Adrenal gland (tissue), 12 donors: Measurements from ENCODE around the gene CLDN11. TPM values are rescaled to one million over a fixed set of nuclear protein-coding genes. Genes with fewer than 3 reads are reported as not detected.

Experiments used
- DNase-seq, 7 donors: peaks; one replicate each; pipeline ENCODE4 v3.0.0-alpha.2; 2019 to 2020
- H3K27ac ChIP-seq, 5 donors: fragments of 200-600 bp; sonication (generic) in 4 of 5; 1 replicate in 3 of 5; 2 replicates in 2 of 5; pipeline versions ENCODE4 v1.5.1 to v1.8.0; 2016 to 2020; ENCODE audit warnings: mild to moderate bottlenecking in 1 of 5
- H3K27me3 ChIP-seq: fragments of 200-600 bp; 2 replicates; pipeline ENCODE4 v1.8.0; 2021
- H3K36me3 ChIP-seq, 2 donors: fragments of 200-600 bp; replicated peaks in 1 of 2; 1 replicate in 1 of 2; 2 replicates in 1 of 2; pipeline versions ENCODE4 v1.5.1 to v1.8.0; 2018 to 2022
- H3K4me1 ChIP-seq, 2 donors: fragments of 200-600 bp; replicated peaks in 1 of 2; 1 replicate in 1 of 2; 2 replicates in 1 of 2; pipeline versions ENCODE4 v1.5.1 to v1.8.0; 2018 to 2021
- H3K4me3 ChIP-seq, 4 donors: fragments of 200-600 bp; sonication (generic) in 3 of 4; one replicate each; pipeline ENCODE4 v1.5.1; 2016 to 2018
- H3K9me3 ChIP-seq, 3 donors: fragments of 200-600 bp; sonication (generic) in 1 of 3; replicated peaks in 1 of 3; 1 replicate in 2 of 3; 2 replicates in 1 of 3; pipeline versions ENCODE4 v1.5.1 to v1.8.0; 2016 to 2021
- CTCF ChIP-seq, 6 experiments: fragments of 450-650 bp in 4 of 6; fragments of 200-600 bp in 2 of 6; sonication (generic) in 1 of 6; IDR thresholded peaks; 1 replicate in 5 of 6; 2 replicates in 1 of 6; pipeline versions ENCODE4 v1.5.1 to v1.8.0; 2016 to 2021; ENCODE audit warnings: antibody characterized with exemption in 6 of 6, mild to moderate bottlenecking in 2 of 6, moderate library complexity in 1 of 6
- POLR2A ChIP-seq, 2 donors: fragments of 450-650 bp; IDR thresholded peaks; one replicate each; pipeline ENCODE4 v1.6.1; 2017; ENCODE audit warnings: antibody characterized with exemption in 2 of 2, mild to moderate bottlenecking in 2 of 2, moderate library complexity in 1 of 2
- WGBS, 4 donors: extraction: QIAGEN DNeasy Blood & Tissue Kit in 2 of 4; methylation state at CpG; one replicate each; pipeline versions ENCODE4 v1.1.5 to v1.1.7; 2013 to 2017; 5-methylcytosine and 5-hydroxymethylcytosine counted together
- intact Hi-C, 2 donors: fragments of 100-400 bp; cut with DNase I; formaldehyde crosslinking; loops; one replicate each; pipeline versions ENCODE4 v1.14.1 to v1.15.0; 2022 to 2023
- polyA plus RNA-seq, 3 donors: library from polyadenylated mRNA; stranded (reverse); fragments of 200-250 nt in 2 of 3; fragments of 350-450 nt in 1 of 3; fragmentation: Illumina TruSeq in 1 of 3; extraction: RNeasy Lipid Tissue Mini Kit (QIAGEN cat#74804) in 1 of 3; gene quantifications; one replicate each; pipeline ENCODE4 v1.2.3, GENCODE V29; 2013 to 2014
- total RNA-seq, 9 donors: library from RNA; depleted of rRNA in 4 of 9; stranded (reverse); fragments of >200 nt in 4 of 9; fragments of 120-200 nt in 1 of 9; fragmentation: NEBNext Ultra II Directional in 1 of 9; extraction: Animal tissue kit (Norgen Biotek cat#: 25700) in 1 of 9; gene quantifications; one replicate each; pipeline versions ENCODE4 v1.1.0 to v1.2.4, GENCODE V29; 2013 to 2023
- donor health status: healthy with polysubstance abuse.
- donor health status: Bipolar disorder and iron deficiency.
- donor health status: DM: yes; HTN: yes; CAD: no.
- donor health status: DM: no; HTN: no; CAD: no.
- donor health status: DM: no; HTN: no; CAD: no.
- donor health status: DM: yes; HTN: yes; CAD: no.

CLDN11 gene
- total and polyA plus RNA-seq, 12 donors = 3.8 to 24.3 (median 7.3) TPM

GRCh38 chr3:170442947-170443346, 24.3 kb downstream of the CLDN11 start:
- DNase-seq = no peak
- intact Hi-C loops = no loop called here
- TF ChIP-seq POLR2A (IDR thresholded peaks at IDR 0.05) = no peak
- no peak overlapping the region for H3K27ac ChIP-seq
- no peaks in the 10 kb centered on the region for H3K27me3 ChIP-seq
- no peaks in the 10 kb centered on the region for H3K9me3 ChIP-seq
- H3K4me3 ChIP-seq = no peak overlapping the region
- no peaks in the 10 kb centered on the region for H3K4me1 ChIP-seq
- no peaks in the 10 kb centered on the region for H3K36me3 ChIP-seq

GRCh38 chr3:170443457-170443856, 24.8 kb downstream of the CLDN11 start:
- H3K9me3 ChIP-seq = no peaks in the 10 kb centered on the region
- DNase-seq = no peak
- no peaks in the 10 kb centered on the region for H3K36me3 ChIP-seq
- TF ChIP-seq CTCF (IDR thresholded peaks at IDR 0.05) (no peak), POLR2A (IDR thresholded peaks at IDR 0.05) (no peak)
- no peaks in the 10 kb centered on the region for H3K27me3 ChIP-seq
- intact Hi-C loops = no loop called here
- no peak overlapping the region for H3K27ac ChIP-seq
- no peak overlapping the region for H3K4me3 ChIP-seq
- H3K4me1 ChIP-seq = no peaks in the 10 kb centered on the region

- intact Hi-C loops = no loop called here
- 77 to 92% (median 86%) methylated on average over 3 of the region's 3 CpGs for WGBS, 4 donors
These were observed 29.9 kb downstream of the CLDN11 start for GRCh38 chr3:170448584-170448983.

GRCh38 chr3:170450039-170450438, 31.4 kb downstream of the CLDN11 start:
- WGBS, 4 donors = 92 to 97% (median 96%) methylated on average over 2 of the region's 2 CpGs
- Histone ChIP-seq H3K27ac (no peak overlapping the region), H3K9me3 (no peaks in the 10 kb centered on the region), H3K27me3 (no peaks in the 10 kb centered on the region), H3K4me3 (no peak overlapping the region), H3K4me1 (no peaks in the 10 kb centered on the region), H3K36me3 (no peaks in the 10 kb centered on the region)
- TF ChIP-seq POLR2A (IDR thresholded peaks at IDR 0.05) (no peak), CTCF (IDR thresholded peaks at IDR 0.05) (no peak)
- no peak for DNase-seq
- intact Hi-C loops = no loop called here

More at GRCh38 chr3:170448584-170448983, 29.9 kb downstream of the CLDN11 start:
- TF ChIP-seq POLR2A (IDR thresholded peaks at IDR 0.05) = no peak
- no peak for TF ChIP-seq CTCF (IDR thresholded peaks at IDR 0.05)
- Histone ChIP-seq H3K27me3 (no peaks in the 10 kb centered on the region), H3K4me3 (no peak overlapping the region), H3K27ac (no peak overlapping the region), H3K9me3 (no peaks in the 10 kb centered on the region), H3K36me3 (no peaks in the 10 kb centered on the region), H3K4me1 (no peaks in the 10 kb centered on the region)
- no peak for DNase-seq

GRCh38 chr3:170454509-170454908, 35.8 kb downstream of the CLDN11 start:
- Histone ChIP-seq H3K36me3 (no peaks in the 10 kb centered on the region), H3K9me3 (no peaks in the 10 kb centered on the region), H3K27ac (no peak overlapping the region), H3K27me3 (peaks cover 4% of the 10 kb centered on the region), H3K4me1 (no peaks in the 10 kb centered on the region), H3K4me3 (no peak overlapping the region)
- 63 to 75% (median 67%) methylated on average over 6 of the region's 6 CpGs for WGBS, 4 donors
- TF ChIP-seq POLR2A (IDR thresholded peaks at IDR 0.05) (no peak), CTCF (IDR thresholded peaks at IDR 0.05) (no peak)
- intact Hi-C loops = no loop called here
- DNase-seq = no peak
